ELF-1 (cell line): Measurements from ENCODE around the gene ONECUT3.
"Not testable (repeated sequence)": the region's sequence is repeated elsewhere in the genome, so short reads cannot be mapped to it uniquely, and the experiment has no call there.

Experiments used
- DNase-seq: peaks from one replicate; pipeline ENCODE4 v3.0.0-alpha.2; 2016; ENCODE audit warnings: low read depth, low spot score

The ONECUT3 gene

GRCh38 chr19:1755467-1756171, 2.3 kb downstream of the ONECUT3 start:
- DNase-seq: no peak

- DNase-seq: no peak
Measured at GRCh38 chr19:1756264-1756663, 3.0 kb downstream of the ONECUT3 start.

GRCh38 chr19:1756705-1757465, 3.6 kb downstream of the ONECUT3 start:
- DNase-seq: no peak

- DNase-seq: no peak
Measured at GRCh38 chr19:1757468-1758230, 4.3 kb downstream of the ONECUT3 start.

- DNase-seq: no peak
Measured at GRCh38 chr19:1758231-1758577, 4.9 kb downstream of the ONECUT3 start.

GRCh38 chr19:1758959-1759903, 5.9 kb downstream of the ONECUT3 start:
- no peak for DNase-seq

- no peak for DNase-seq
Measured at GRCh38 chr19:1760020-1760419, 6.7 kb downstream of the ONECUT3 start.

GRCh38 chr19:1760786-1761527, 7.7 kb downstream of the ONECUT3 start:
- DNase-seq: not testable (repeated sequence)

GRCh38 chr19:1761528-1762242, 8.4 kb downstream of the ONECUT3 start:
- DNase-seq: no peak

GRCh38 chr19:1762243-1763117, 9.2 kb downstream of the ONECUT3 start:
- no peak for DNase-seq

GRCh38 chr19:1763648-1764639, 10.6 kb downstream of the ONECUT3 start:
- no peak for DNase-seq

- DNase-seq: no peak
Measured at GRCh38 chr19:1764729-1765128, 11.4 kb downstream of the ONECUT3 start.

GRCh38 chr19:1765232-1765903, 12.1 kb downstream of the ONECUT3 start:
- DNase-seq: no peak

- DNase-seq: no peak
Measured at GRCh38 chr19:1765904-1766799, 12.8 kb downstream of the ONECUT3 start.

- DNase-seq: no peak
Measured at GRCh38 chr19:1766800-1767352, 13.6 kb downstream of the ONECUT3 start.

GRCh38 chr19:1767464-1767933, 14.2 kb downstream of the ONECUT3 start:
- peak; percentile 79 for DNase-seq
